Measurements from ENCODE around the gene EXOC6B.

GRCh38 chr2:72847534-72848315, 21.9 kb upstream of the EXOC6B start:
- TF ChIP-seq, protein P1, sequence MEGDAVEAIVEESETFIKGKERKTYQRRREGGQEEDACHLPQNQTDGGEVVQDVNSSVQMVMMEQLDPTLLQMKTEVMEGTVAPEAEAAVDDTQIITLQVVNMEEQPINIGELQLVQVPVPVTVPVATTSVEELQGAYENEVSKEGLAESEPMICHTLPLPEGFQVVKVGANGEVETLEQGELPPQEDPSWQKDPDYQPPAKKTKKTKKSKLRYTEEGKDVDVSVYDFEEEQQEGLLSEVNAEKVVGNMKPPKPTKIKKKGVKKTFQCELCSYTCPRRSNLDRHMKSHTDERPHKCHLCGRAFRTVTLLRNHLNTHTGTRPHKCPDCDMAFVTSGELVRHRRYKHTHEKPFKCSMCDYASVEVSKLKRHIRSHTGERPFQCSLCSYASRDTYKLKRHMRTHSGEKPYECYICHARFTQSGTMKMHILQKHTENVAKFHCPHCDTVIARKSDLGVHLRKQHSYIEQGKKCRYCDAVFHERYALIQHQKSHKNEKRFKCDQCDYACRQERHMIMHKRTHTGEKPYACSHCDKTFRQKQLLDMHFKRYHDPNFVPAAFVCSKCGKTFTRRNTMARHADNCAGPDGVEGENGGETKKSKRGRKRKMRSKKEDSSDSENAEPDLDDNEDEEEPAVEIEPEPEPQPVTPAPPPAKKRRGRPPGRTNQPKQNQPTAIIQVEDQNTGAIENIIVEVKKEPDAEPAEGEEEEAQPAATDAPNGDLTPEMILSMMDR (IDR thresholded peaks at IDR 0.05) = no peak
- TF ChIP-seq POLR2A (IDR thresholded peaks at IDR 0.05) = no peak
